Neural crest cell (in vitro differentiated cells): ENCODE results near the gene FAM174C. TPM values are rescaled to one million over a fixed set of nuclear protein-coding genes. Genes with fewer than 3 reads are reported as not detected.

Experiments used
- DNase-seq: peaks from one replicate; pipeline ENCODE4 v3.0.0; 2021; ENCODE audit warnings: low read depth, mixed read lengths, low spot score
- H3K27ac Mint-ChIP-seq: one replicate; pipeline ENCODE4 v1.8.0; 2021; ENCODE audit warnings: mild to moderate bottlenecking, mixed read lengths; ENCODE audit not compliant: unreplicated experiment
- H3K27me3 Mint-ChIP-seq: 2 replicates; pipeline ENCODE4 v1.8.0; 2021; ENCODE audit warnings: low read depth, mild to moderate bottlenecking, mixed read lengths
- H3K36me3 Mint-ChIP-seq: 2 replicates; pipeline ENCODE4 v1.8.0; 2021; ENCODE audit warnings: low read depth, mild to moderate bottlenecking, mixed read lengths
- H3K4me1 Mint-ChIP-seq: 2 replicates; pipeline ENCODE4 v1.8.0; 2021; ENCODE audit warnings: mixed read lengths
- H3K4me3 Mint-ChIP-seq: one replicate; pipeline ENCODE4 v1.8.0; 2021; ENCODE audit warnings: mild to moderate bottlenecking, mixed read lengths
- H3K9me3 Mint-ChIP-seq: 2 replicates; pipeline ENCODE4 v1.8.0; 2021; ENCODE audit warnings: mixed read lengths
- total RNA-seq: library from RNA; stranded (reverse); gene quantifications from 2 replicates; pipeline ENCODE4 v1.2.1, GENCODE V29; 2021
- TF ChIP-seq, protein P1 (sequence below): fragments of 200-600 bp; sonication (generic); conservative IDR thresholded peaks from 2 replicates; pipeline ENCODE4 v1.5.0; 2021; ENCODE audit warnings: antibody characterized with exemption, mild to moderate bottlenecking

The FAM174C gene
- total RNA-seq, 1 donor from 2014 or later: 36.6 TPM

DNA sequence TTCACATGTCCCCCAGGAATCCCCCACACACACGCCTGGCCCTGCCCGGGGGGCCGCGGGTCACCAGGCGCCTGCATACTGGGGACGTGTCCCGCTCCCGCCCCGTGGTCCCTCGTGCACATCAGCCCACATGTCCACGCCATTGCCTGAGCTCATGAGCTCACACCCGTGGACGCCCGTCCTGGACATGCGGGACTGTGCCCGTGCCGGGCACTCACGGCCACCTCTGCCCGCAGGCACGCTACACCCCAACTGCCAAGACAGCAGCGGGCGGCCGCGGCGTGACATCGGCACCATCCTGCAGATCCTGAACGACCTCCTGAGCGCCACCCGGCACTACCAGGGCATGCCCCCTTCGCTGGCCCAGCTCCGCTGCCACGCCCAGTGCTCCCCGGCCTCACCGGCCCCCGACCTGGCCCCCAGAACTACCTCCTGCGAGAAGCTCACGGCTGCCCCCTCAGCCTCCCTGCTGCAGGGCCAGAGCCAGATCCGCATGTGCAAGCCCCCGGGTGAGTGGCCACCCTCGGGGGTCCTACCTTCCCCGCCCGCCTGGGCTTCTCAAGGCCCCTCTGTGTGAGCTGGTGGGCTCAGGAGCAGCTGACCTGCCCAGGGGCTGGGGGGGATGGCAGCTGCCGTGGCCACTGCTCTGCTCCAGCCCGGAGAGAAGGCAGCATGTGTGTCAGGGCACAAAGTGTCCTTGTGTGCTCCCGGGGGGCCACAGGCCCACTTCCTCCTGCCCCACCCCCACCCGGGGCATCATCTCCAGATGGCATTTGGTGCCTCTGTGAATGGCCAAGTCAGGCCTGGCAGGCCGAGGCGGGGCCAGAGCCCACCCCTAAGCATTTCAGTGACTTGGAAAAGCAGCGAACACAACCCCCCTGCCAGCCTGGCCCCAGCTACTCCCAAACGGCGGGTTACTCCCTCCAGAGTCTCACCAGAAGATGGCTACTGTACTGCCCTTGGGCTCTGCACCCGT is 19.9 kb upstream of the FAM174C start:
- peaks cover 22% of the 10 kb centered on the region for H3K27me3 Mint-ChIP-seq
- peaks cover 29% of the 10 kb centered on the region for H3K4me1 Mint-ChIP-seq
- no peak overlapping the region for H3K27ac Mint-ChIP-seq
- no peak for DNase-seq
- peak overlapping the region; percentile 80 for H3K4me3 Mint-ChIP-seq
- TF ChIP-seq, protein P1, sequence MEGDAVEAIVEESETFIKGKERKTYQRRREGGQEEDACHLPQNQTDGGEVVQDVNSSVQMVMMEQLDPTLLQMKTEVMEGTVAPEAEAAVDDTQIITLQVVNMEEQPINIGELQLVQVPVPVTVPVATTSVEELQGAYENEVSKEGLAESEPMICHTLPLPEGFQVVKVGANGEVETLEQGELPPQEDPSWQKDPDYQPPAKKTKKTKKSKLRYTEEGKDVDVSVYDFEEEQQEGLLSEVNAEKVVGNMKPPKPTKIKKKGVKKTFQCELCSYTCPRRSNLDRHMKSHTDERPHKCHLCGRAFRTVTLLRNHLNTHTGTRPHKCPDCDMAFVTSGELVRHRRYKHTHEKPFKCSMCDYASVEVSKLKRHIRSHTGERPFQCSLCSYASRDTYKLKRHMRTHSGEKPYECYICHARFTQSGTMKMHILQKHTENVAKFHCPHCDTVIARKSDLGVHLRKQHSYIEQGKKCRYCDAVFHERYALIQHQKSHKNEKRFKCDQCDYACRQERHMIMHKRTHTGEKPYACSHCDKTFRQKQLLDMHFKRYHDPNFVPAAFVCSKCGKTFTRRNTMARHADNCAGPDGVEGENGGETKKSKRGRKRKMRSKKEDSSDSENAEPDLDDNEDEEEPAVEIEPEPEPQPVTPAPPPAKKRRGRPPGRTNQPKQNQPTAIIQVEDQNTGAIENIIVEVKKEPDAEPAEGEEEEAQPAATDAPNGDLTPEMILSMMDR: no peak
- peaks cover 14% of the 10 kb centered on the region for H3K36me3 Mint-ChIP-seq
- H3K9me3 Mint-ChIP-seq: no peaks in the 10 kb centered on the region

DNA sequence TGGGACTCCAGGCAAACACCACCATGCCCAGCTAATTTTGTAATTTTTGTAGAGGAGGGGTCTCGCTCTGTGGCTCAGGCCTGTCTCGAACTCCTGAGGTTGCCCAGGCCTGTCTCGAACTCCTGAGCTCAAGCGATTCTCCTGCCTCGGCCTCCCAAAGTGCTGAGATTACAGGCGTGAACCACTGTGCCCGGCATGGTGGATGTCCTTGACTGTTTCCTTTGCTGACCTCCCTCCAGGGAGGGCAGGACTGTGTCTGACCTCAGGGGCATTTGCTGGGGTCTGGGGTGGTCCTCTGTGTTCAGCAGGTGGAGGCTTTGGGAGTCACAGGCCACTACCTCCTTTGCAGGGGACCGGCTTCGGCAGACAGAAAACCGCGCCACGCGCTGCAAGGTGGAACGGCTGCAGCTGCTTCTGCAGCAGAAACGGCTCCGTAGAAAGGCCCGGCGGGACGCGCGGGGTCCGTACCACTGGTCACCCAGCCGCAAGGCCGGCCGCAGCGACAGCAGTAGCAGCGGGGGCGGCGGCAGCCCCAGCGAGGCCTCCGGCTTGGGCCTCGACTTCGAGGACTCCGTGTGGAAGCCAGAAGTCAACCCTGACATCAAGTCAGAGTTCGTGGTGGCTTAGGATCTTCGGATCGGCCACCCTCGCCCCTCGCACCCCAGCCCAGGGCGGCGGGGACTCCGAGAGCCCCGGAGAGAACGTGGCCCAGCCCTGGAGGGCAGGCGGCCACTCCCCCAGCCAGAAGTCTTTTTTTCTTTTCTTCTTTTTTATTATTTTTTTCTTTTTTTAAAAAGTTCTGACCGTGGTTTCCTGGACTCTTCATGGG is 18.5 kb upstream of the FAM174C start:
- Mint-ChIP-seq H3K27me3 (peaks cover 25% of the 10 kb centered on the region), H3K27ac (no peak overlapping the region), H3K36me3 (peaks cover 9% of the 10 kb centered on the region), H3K4me1 (peaks cover 37% of the 10 kb centered on the region), H3K9me3 (no peaks in the 10 kb centered on the region), H3K4me3 (peak overlapping the region; percentile 86)
- no peak for DNase-seq
- TF ChIP-seq, protein P1: no peak

DNA sequence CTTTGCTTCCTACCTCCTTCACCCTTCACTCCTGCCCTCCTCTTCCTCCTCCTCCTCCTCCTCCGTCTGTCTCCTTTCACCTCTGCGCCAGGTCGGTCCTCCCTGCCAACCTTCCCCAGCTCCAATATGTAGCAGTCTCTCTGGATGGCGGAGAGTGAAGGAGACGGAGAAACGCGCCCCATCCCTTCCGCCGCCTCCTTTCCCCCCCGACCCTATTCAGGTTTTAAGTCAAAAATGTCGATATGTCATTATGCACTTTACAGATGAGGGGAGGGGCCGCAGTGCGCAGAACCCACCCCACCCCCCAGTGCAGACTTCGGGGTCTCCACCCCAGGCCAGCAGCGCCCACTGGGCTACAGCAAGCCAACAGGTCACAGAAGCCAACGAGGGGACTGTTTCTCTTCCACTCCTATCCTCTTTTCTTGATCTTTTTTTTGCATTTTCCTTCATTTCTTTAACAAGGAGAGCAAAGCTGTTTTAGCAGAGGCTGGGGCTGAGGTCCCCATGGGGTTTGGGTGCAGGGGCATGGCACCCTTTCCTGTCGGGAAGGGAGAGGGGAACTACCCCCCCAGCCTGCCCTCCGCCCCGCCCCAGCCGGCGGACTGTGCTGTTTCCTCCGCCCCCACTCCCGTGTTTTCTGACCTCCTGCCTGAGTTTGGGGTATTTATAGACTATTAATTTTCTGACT is 17.7 kb upstream of the FAM174C start:
- H3K36me3 Mint-ChIP-seq: peaks cover 9% of the 10 kb centered on the region
- no peak overlapping the region for H3K27ac Mint-ChIP-seq
- H3K9me3 Mint-ChIP-seq: no peaks in the 10 kb centered on the region

DNA sequence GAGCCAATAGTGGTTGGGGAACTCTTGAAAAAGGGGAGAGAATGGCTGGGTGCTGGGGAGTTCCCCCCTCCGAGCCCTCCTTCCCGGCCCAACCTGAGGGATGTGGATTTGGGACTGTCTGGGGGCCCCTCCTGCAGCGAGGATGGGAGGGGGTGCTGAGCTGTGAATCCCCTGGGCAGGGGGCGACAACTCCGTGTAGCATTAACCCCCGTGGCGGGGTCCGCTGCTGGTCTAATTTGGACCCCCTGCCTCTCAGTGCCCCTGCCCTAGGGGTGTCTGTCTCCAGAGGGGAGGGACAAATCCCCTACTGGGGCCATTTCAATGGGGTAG is 17.2 kb upstream of the FAM174C start:
- H3K27ac Mint-ChIP-seq: no peak overlapping the region
- peaks cover 9% of the 10 kb centered on the region for H3K36me3 Mint-ChIP-seq

More for the DNA sequence above, 17.7 kb upstream of the FAM174C start:
- no peak for DNase-seq
- H3K4me1 Mint-ChIP-seq: peaks cover 43% of the 10 kb centered on the region
- peaks cover 26% of the 10 kb centered on the region for H3K27me3 Mint-ChIP-seq
- TF ChIP-seq, protein P1: no peak
- peak overlapping the region; percentile 86 for H3K4me3 Mint-ChIP-seq

More for the DNA sequence above, 17.2 kb upstream of the FAM174C start:
- Mint-ChIP-seq H3K27me3 (peaks cover 27% of the 10 kb centered on the region), H3K9me3 (no peaks in the 10 kb centered on the region), H3K4me3 (peak overlapping the region; percentile 86), H3K4me1 (peaks cover 47% of the 10 kb centered on the region)
- TF ChIP-seq, protein P1: no peak
- DNase-seq: no peak
